HL-60/S4 treated with retinoic acid at 250 ng/mL for 4 days and 3 days (cell line): ENCODE measurements around the gene IL10.

Experiments
- in situ Hi-C: fragments of 300-500 bp; cut with MboI; formaldehyde crosslinking; loops from 2 replicates; pipeline ENCODE4 v1.7.0; 2022; ENCODE audit warnings: low sequenced_read_pairs

Gene IL10

DNA sequence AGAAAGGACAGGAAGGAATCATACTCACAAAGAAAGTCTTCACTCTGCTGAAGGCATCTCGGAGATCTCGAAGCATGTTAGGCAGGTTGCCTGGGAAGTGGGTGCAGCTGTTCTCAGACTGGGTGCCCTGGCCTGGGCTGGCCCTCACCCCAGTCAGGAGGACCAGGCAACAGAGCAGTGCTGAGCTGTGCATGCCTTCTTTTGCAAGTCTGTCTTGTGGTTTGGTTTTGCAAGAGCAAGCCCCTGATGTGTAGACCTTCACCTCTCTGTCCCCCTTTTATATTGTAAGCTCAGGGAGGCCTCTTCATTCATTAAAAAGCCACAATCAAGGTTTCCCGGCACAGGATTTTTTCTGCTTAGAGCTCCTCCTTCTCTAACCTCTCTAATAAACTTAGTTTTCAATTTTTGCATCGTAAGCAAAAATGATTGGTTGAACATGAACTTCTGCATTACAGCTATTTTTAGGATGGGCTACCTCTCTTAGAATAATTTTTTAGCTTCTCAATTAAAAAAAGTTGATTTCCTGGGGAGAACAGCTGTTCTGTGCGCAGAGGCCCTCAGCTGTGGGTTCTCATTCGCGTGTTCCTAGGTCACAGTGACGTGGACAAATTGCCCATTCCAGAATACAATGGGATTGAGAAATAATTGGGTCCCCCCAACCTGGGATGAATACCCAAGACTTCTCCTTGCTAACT, at the start of gene IL10:
Gene IL10, minus strand, starts transcription at position 252 of the 695 bp plus-strand sequence. Its CDS starts 59 bp downstream, at position 193.
- in situ Hi-C loops: no loop called here

GRCh38 chr1:206821493-206821892, 49.2 kb upstream of the IL10 start:
- in situ Hi-C loops: no loop called here

GRCh38 chr1:206816390-206817287, 44.3 kb upstream of the IL10 start:
- in situ Hi-C loops: no loop called here

DNA sequence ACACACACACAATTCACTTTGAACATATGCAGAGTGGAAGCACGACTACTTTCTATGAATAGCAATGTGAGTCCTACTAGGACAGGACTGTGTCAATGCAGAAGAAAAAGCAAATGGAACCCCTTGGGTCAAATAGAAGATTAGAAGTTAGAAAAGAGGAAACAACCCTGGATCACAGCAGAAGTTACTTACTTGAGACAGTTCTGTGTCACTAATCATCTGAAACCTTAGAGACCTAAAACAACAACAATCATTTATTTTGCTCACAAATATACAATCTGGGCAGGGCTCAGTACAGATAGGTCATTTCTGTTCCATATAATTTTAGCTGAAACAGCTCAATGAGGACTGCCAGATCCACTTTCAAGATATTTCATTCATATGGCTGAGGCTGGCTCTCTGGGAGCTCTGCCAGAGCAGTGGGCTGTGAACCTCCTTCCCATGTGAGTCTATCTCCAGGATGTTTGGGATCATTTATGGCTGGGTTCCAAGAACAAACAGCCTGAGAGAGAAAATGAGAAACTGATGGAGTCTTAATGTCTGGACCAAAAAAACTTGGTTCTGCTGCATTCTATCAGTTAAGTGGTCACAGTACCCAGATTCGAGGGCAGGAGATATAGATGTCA, 42.5 kb upstream of the IL10 start:
- in situ Hi-C loops: no loop called here

GRCh38 chr1:206812471-206812870, 40.2 kb upstream of the IL10 start:
- in situ Hi-C loops: no loop called here

- in situ Hi-C loops: no loop called here
These were observed 37.3 kb upstream of the IL10 start for GRCh38 chr1:206809504-206810084.

GRCh38 chr1:206808615-206809014, 36.3 kb upstream of the IL10 start:
- in situ Hi-C loops: no loop called here

DNA sequence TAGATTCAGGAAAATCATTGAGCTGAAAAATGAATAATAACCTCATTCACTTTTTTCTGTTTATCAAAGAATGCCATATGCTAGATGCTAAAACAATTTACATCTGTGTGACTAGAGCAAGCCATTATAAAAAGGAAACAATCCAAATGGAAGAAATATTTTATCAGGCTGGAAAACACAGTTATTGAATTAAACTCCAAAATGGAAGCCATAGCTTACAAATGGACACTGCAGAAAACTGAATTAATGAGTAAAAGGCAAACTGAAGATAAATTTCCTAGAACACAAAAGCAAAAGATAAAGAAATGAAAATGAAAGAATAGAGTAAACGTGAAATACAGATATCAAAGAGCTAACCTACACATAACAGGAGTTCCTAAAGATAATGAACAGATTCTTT, 33.1 kb upstream of the IL10 start:
- in situ Hi-C loops: no loop called here

- in situ Hi-C loops: no loop called here
These were observed 32.0 kb upstream of the IL10 start for GRCh38 chr1:206804156-206804737.

- in situ Hi-C loops: no loop called here
These were observed 31.0 kb upstream of the IL10 start for GRCh38 chr1:206803221-206803730.

GRCh38 chr1:206802401-206802800, 30.1 kb upstream of the IL10 start:
- in situ Hi-C loops: no loop called here

GRCh38 chr1:206801467-206801866, 29.2 kb upstream of the IL10 start:
- in situ Hi-C loops: no loop called here

DNA sequence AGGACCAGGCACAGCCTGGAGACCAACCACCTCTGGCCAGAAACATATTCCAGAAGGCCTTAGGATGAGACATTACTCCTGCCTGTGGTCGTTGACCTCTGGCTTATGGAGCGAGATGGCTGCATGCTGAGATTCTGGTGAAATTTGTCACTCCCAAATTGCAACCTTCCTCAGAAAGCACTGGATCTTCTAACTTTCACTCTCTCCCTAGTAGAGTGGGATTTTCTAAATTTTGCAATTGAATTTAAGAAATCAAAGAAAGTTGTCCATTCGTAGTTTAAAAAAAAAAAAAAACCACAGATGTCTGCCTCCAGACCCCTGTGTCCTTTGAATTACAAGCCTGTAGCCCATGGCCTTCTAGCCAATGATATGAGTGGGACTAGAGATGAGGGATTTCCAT, 28.6 kb upstream of the IL10 start:
- in situ Hi-C loops: no loop called here

DNA sequence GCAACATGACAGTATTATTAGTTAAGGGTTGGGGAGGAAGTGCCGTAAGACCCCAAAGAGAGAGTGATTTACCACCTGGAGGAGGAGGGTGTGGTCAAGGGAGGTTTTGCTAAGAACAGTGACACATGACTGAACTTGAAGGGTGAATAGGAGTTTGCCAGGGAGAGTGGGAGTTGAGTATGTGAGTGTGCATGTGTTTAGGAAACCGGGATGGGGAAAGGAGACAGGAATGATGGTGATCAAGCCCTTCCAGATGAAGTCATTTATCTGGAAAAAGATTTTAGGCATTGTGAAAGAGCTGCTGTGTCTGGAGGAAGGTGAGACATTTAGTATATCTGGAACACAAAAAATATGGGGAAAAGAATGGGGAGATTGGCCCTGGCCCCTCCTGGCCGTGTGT, 28.1 kb upstream of the IL10 start:
- in situ Hi-C loops: no loop called here

- in situ Hi-C loops: no loop called here
These were observed 27.0 kb upstream of the IL10 start for GRCh38 chr1:206799311-206799710.

DNA sequence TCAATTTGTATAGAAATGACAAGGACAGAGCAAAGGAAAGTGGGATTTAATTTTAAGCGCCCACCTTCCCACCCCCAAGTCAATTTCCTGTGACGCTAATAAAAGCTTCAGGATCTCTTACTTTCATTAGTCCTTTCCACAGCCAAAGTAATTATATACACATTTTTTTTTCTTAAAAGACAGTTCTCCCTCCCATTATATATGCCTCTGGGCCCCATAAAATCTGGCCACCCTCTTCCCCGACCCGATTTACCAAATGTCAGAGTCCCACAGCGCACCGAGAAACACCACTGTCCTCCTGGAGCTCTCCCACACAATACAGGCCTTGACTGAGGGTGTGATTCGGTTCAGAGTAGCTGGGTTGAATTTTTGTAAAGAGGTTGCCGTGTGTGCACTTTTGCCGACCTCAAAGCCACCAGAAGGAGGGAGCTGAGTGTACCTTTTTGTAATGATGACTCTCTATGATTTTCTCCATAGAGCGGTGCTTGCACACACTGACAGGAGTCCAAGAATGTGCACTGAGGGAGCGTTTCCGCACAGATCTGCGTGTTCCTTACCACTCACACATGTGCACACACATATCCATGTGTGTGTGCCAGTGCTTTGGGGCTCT, 26.2 kb upstream of the IL10 start:
- in situ Hi-C loops: no loop called here

DNA sequence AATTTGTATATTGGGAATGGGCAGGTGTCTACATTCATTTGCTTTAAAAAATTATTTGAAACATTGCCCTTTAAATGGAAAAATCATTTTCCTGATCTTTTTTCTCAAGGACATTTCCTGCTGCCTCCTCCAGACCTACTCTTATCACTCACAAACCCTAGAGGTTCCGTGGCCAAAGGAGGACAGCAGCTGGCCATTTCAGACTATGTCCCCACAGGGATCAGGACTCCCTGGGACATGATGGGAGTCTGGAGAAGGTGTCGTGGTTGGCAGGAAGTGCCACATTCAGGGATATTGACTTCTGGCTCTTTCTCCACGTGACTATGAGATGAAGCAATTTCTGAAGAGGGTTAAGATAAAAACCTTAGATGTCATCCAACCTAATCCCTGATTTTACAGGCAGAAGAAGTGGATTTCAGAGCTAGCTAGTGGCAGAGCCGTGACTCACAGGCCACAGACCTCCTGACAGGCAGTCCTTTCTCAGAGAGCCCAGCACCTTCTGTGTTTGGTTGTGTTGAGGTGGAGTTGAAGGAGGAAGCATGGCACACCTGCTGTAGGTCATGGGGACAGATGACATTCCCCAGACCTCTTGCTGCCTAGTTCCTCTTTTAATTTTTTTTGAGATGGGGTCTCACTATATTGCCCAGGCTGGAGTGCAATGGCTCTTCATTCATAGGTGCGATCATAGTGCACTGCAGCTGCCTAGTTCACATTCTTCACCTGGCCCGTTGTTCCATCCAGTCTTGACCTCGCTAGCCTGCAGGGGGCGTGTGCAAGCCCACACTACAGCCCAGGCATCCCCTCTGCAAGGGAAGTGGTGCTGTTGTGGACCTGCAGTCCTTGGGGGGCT, 25.5 kb upstream of the IL10 start:
- in situ Hi-C loops: no loop called here

GRCh38 chr1:206796981-206797402, 24.7 kb upstream of the IL10 start:
- in situ Hi-C loops: no loop called here

DNA sequence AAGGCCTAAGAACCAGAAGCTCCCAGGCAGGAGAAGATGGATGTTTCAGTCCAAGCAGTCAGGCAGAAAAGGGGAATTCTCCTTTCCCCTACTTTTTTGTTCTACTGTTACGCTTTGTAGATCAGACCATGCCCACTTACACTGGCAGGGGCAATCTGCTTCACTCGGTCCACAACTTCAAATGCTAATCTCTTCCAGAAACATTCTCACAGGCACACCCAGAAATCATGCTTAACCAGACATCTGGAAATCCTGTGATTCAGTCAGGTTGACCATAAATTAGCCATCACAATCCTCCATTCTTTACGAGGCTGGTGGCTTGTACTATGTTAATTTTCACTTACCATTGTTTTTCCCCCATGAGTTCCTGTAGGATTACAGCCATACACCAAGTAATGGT, 23.8 kb upstream of the IL10 start:
- in situ Hi-C loops: no loop called here
